GM12874 (cell line): ENCODE data around the gene MBNL2.

Source experiments
- CTCF ChIP-seq: IDR thresholded peaks from 2 replicates; pipeline ENCODE4 v1.5.1; 2011; ENCODE audit warnings: low read depth, mild to moderate bottlenecking, control low read depth, low read length, moderate library complexity; ENCODE audit not compliant: insufficient read depth

Gene MBNL2

GRCh38 chr13:97285221-97285955 is 63.3 kb downstream of the MBNL2 start:
- no peak for TF ChIP-seq CTCF

GRCh38 chr13:97286317-97287046 is 64.3 kb downstream of the MBNL2 start:
- TF ChIP-seq CTCF = no peak

GRCh38 chr13:97287047-97287383 is 64.9 kb downstream of the MBNL2 start:
- TF ChIP-seq CTCF = no peak

GRCh38 chr13:97288486-97288900 is 66.4 kb downstream of the MBNL2 start:
- TF ChIP-seq CTCF = no peak

- TF ChIP-seq CTCF = no peak
Observed at GRCh38 chr13:97289514-97290298, 67.6 kb downstream of the MBNL2 start.

GRCh38 chr13:97295283-97296182 is 73.4 kb downstream of the MBNL2 start:
- no peak for TF ChIP-seq CTCF

- no peak for TF ChIP-seq CTCF
Observed at GRCh38 chr13:97296740-97297139, 74.6 kb downstream of the MBNL2 start.
